ENCODE results near the gene SUCLG2.

DNA sequence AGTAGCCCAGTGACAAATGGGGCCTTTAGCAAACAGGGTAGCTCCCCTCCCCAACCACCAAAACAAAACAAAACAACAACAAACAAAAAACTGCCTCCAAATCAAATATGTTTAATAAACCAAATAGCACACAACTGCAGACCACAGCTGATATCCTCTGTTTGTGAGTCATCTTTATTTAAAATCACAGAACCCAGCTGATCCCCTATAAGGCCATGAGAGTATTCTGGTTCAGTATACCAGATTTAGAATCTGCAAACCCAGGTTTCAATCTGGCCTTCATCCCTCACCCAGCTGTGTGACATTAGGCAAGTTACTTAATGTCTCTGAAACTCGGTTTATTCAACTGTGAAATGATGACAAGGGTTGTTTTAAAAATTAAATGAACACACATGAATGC is 124.5 kb downstream of the SUCLG2 start:
- no peak for TF ChIP-seq CTCF (IDR thresholded peaks at IDR 0.05; ENCODE audit: low read depth, low read length, poor library complexity, severe bottlenecking)
- no peak for TF ChIP-seq EZH2phosphoT487 (IDR thresholded peaks at IDR 0.05; ENCODE audit: borderline replicate concordance, low read length)

All from DOHH2 (cell line).